SK-N-SH (cell line): ENCODE results near the gene IKZF2. TPM values are rescaled to one million over a fixed set of nuclear protein-coding genes. Genes with fewer than 3 reads are reported as not detected.

Source experiments
- CTCF ChIP-seq: fragments of 200-600 bp; sonication (generic); IDR thresholded peaks from 2 replicates; pipeline ENCODE4 v1.6.1; 2017; ENCODE audit warnings: antibody characterized with exemption, mild to moderate bottlenecking, moderate library complexity
- FOSL2 ChIP-seq: IDR thresholded peaks from 2 replicates; pipeline ENCODE4 v1.4.0; 2012; ENCODE audit warnings: low read depth, mild to moderate bottlenecking, moderate library complexity, borderline replicate concordance
- FOXJ3 ChIP-seq: sonication (generic); formaldehyde crosslinking; IDR thresholded peaks from 2 replicates; pipeline ENCODE4 v1.5.1; 2020; ENCODE audit warnings: mild to moderate bottlenecking, missing genetic modification reagents
- GABPA ChIP-seq: IDR thresholded peaks from 2 replicates; pipeline ENCODE4 v1.4.0; 2012; ENCODE audit warnings: low read depth, mild to moderate bottlenecking
- IRF3 ChIP-seq: fragments of 150-350 bp; IDR thresholded peaks from 2 replicates; pipeline ENCODE4 v1.6.1; 2016; ENCODE audit warnings: mild to moderate bottlenecking, low read depth, low read length
- JUND ChIP-seq: IDR thresholded peaks from 2 replicates; pipeline ENCODE4 v1.4.0; 2012
- MAX ChIP-seq: IDR thresholded peaks from 2 replicates; pipeline ENCODE4 v1.4.0; 2012; ENCODE audit warnings: low read depth
- NFIC ChIP-seq: IDR thresholded peaks from 2 replicates; pipeline ENCODE4 v1.4.0; 2012; ENCODE audit warnings: borderline replicate concordance
- REST ChIP-seq: IDR thresholded peaks from 2 replicates; pipeline ENCODE4 v1.6.1; 2012; ENCODE audit warnings: mild to moderate bottlenecking, low read depth, low read length, moderate library complexity
- RFX5 ChIP-seq: IDR thresholded peaks from 2 replicates; pipeline ENCODE4 v1.6.1; 2012; ENCODE audit warnings: mild to moderate bottlenecking, improper control_type of control experiment, low read length
- RXRA ChIP-seq: IDR thresholded peaks from 2 replicates; pipeline ENCODE4 v1.4.0; 2012; ENCODE audit warnings: low read depth, mild to moderate bottlenecking, borderline replicate concordance
- SIN3A ChIP-seq: IDR thresholded peaks from 2 replicates; pipeline ENCODE4 v1.6.1; 2012; ENCODE audit warnings: low read depth, mild to moderate bottlenecking, low read length, moderate library complexity, borderline replicate concordance
- SMC3 ChIP-seq: IDR thresholded peaks from 2 replicates; pipeline ENCODE4 v1.6.1; 2012; ENCODE audit warnings: low read depth, low read length, improper control_type of control experiment
- TCF12 ChIP-seq: IDR thresholded peaks from 2 replicates; pipeline ENCODE4 v1.4.0; 2012
- TEAD4 ChIP-seq: IDR thresholded peaks from 2 replicates; pipeline ENCODE4 v1.4.0; 2012; ENCODE audit warnings: mild to moderate bottlenecking, borderline replicate concordance; ENCODE audit not compliant: insufficient read depth
- ZBTB33 ChIP-seq: IDR thresholded peaks from 2 replicates; pipeline ENCODE4 v1.4.0; 2012; ENCODE audit warnings: low read depth, borderline replicate concordance
- polyA plus RNA-seq, 3 experiments: library from polyadenylated mRNA; depleted of rRNA; stranded (reverse); fragments of >200 nt; gene quantifications; 2 replicates each; pipeline ENCODE4 v1.2.3, GENCODE V29; 2012

IKZF2 gene
- polyA plus RNA-seq, 1 of the 3 experiments (the other 2 are of a cell fraction), result 1.3 TPM

GRCh38 chr2:213119061-213119809 lies 32.2 kb downstream of the IKZF2 start (continued):
- TF ChIP-seq ZBTB33 (peak; percentile 45; the same call in 1 of the 2 replicates), SIN3A (no peak), RXRA (peak; percentile 44; the same call in 1 of the 2 replicates), JUND (peak; percentile 50), RFX5 (no peak), FOXJ3 (CRISPR knock-in tag) (no peak), SMC3 (no peak), FOSL2 (peak; percentile 37; the same call in 1 of the 2 replicates), TCF12 (peak; percentile 63), NFIC (peak; percentile 76; the same call in 1 of the 2 replicates), REST (no peak), MAX (peak; percentile 41; the same call in 1 of the 2 replicates), TEAD4 (no peak; the same call in 1 of the 2 replicates), GABPA (no peak; the same call in 1 of the 2 replicates), CTCF (no peak), IRF3 (no peak)
